NT2/D1 (cell line): Measurements from ENCODE around the gene S100A4.

Source experiments
- SUZ12 ChIP-seq: IDR thresholded peaks from 2 replicates; pipeline ENCODE4 v1.6.1; 2011; ENCODE audit not compliant: insufficient read length, insufficient read depth; ENCODE audit errors: extremely low read depth
- YY1 ChIP-seq: IDR thresholded peaks from 2 replicates; pipeline ENCODE4 v1.6.1; 2011; ENCODE audit not compliant: insufficient read length, insufficient read depth
- ZNF274 ChIP-seq: IDR thresholded peaks from 2 replicates; pipeline ENCODE4 v1.6.1; 2011; ENCODE audit warnings: mild to moderate bottlenecking, low read depth, low read length

DNA sequence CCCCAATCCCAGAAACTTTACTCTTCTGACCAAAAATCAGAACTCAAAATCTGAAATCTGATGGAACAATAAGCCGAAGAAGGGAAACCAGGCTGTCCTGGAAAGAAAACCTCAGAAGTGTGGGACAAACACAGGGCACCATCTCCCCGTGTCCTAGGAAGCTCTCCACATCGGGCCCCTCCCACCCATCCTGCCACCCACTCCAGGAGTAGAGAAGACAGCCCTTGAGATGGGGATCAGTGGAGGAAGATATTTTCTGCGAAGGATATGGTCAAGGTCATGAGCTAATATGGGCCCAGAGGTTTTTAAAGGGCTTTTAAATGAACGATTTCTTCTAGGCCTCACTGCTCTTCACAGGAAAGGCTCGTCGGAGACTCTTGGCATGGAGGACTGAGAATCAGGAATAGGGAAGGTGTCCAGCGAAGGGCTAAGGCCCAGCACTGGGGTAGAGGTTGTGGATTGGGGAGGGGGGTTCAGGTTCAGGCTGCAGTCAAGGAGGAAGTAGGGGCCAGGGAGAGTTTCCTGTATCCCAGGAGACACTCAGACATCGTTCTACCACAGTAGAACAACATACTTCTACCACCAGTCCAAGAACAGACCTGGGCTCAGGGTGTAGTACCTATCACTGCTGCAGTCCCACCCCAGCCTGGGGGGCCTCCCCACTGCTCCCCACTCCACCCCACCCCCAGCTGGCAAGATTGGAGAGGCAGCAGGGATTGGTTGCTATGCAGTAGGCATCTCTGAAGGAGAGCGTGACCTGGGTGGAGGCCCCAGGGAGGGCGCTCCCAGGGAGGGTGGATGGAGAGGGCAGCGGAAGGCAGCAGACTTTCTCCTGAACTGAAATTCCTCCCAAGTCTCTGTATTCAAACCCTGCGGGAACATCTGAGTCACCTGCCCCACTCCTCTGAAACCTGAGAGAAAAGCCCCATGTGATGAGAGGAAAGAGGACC lies 3.7 kb downstream of the S100A4 start:
- TF ChIP-seq ZNF274 (no peak), YY1 (no peak), SUZ12 (no peak)
